Mesothelial cell of epicardium (in vitro differentiated cells): ENCODE data around the gene POLR3H. TPM values are rescaled to one million over a fixed set of nuclear protein-coding genes. Genes with fewer than 3 reads are reported as not detected.

ENCODE experiments used
- DNase-seq, 2 experiments: peaks; one replicate each; pipeline ENCODE4 v3.0.0; 2021; ENCODE audit warnings: low spot score in 2 of 2; ENCODE audit not compliant: unreplicated experiment in 2 of 2
- H3K27ac Mint-ChIP-seq: 2 replicates; pipeline ENCODE4 v1.8.0; 2021; ENCODE audit warnings: mixed read lengths
- H3K27me3 Mint-ChIP-seq: 2 replicates; pipeline ENCODE4 v1.8.0; 2021; ENCODE audit warnings: low read depth, mixed read lengths
- H3K36me3 Mint-ChIP-seq: 2 replicates; pipeline ENCODE4 v1.8.0; 2021; ENCODE audit warnings: mixed read lengths
- H3K4me1 Mint-ChIP-seq: 2 replicates; pipeline ENCODE4 v1.8.0; 2021; ENCODE audit warnings: mixed read lengths
- H3K4me3 Mint-ChIP-seq: 2 replicates; pipeline ENCODE4 v1.8.0; 2021; ENCODE audit warnings: mild to moderate bottlenecking, moderate library complexity, mixed read lengths
- H3K9me3 Mint-ChIP-seq: 2 replicates; pipeline ENCODE4 v1.8.0; 2021; ENCODE audit warnings: mixed read lengths
- total RNA-seq: library from RNA; stranded (reverse); gene quantifications from 3 replicates; pipeline ENCODE4 v1.2.1, GENCODE V29; 2021
- TF ChIP-seq, protein P1 (sequence below): fragments of 200-600 bp; sonication (generic); IDR thresholded peaks from one replicate; pipeline ENCODE4 v1.5.0; 2021; ENCODE audit warnings: antibody characterized with exemption; ENCODE audit not compliant: unreplicated experiment

Gene POLR3H
- total RNA-seq, 1 donor from 2014 or later = 47.4 TPM

- Mint-ChIP-seq H3K4me3 (no peak overlapping the region), H3K9me3 (no peaks in the 10 kb centered on the region), H3K36me3 (no peaks in the 10 kb centered on the region), H3K27me3 (no peaks in the 10 kb centered on the region), H3K4me1 (peaks cover 18% of the 10 kb centered on the region), H3K27ac (no peak overlapping the region)
- TF ChIP-seq, protein P1, sequence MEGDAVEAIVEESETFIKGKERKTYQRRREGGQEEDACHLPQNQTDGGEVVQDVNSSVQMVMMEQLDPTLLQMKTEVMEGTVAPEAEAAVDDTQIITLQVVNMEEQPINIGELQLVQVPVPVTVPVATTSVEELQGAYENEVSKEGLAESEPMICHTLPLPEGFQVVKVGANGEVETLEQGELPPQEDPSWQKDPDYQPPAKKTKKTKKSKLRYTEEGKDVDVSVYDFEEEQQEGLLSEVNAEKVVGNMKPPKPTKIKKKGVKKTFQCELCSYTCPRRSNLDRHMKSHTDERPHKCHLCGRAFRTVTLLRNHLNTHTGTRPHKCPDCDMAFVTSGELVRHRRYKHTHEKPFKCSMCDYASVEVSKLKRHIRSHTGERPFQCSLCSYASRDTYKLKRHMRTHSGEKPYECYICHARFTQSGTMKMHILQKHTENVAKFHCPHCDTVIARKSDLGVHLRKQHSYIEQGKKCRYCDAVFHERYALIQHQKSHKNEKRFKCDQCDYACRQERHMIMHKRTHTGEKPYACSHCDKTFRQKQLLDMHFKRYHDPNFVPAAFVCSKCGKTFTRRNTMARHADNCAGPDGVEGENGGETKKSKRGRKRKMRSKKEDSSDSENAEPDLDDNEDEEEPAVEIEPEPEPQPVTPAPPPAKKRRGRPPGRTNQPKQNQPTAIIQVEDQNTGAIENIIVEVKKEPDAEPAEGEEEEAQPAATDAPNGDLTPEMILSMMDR = no peak
- no peak for DNase-seq
These were observed 55.5 kb downstream of the POLR3H start for GRCh38 chr22:41488596-41489385.

DNA sequence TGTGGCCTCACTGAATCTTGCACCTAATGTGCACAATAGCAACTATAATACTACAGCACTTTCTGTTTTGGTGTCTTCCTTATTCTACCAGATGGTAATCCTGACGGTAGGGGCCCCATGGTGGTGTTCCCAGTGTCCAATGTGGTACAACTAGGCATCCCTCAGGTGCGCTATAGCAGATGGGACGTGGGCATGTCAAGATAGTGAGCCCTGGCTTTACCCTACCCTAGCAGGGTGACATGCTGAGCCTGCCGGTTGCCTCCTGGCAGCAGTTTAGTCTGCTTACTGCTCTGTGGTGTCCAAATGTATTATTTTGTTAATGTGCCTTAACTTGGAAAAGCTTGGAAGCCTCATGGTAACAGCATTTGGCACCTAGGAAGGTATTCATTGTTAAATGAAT is 56.2 kb downstream of the POLR3H start:
- Mint-ChIP-seq H3K27ac (no peak overlapping the region), H3K36me3 (no peaks in the 10 kb centered on the region), H3K27me3 (no peaks in the 10 kb centered on the region), H3K4me3 (no peak overlapping the region), H3K4me1 (peaks cover 18% of the 10 kb centered on the region), H3K9me3 (no peaks in the 10 kb centered on the region)
- no peak for DNase-seq
- TF ChIP-seq, protein P1 = no peak

DNA sequence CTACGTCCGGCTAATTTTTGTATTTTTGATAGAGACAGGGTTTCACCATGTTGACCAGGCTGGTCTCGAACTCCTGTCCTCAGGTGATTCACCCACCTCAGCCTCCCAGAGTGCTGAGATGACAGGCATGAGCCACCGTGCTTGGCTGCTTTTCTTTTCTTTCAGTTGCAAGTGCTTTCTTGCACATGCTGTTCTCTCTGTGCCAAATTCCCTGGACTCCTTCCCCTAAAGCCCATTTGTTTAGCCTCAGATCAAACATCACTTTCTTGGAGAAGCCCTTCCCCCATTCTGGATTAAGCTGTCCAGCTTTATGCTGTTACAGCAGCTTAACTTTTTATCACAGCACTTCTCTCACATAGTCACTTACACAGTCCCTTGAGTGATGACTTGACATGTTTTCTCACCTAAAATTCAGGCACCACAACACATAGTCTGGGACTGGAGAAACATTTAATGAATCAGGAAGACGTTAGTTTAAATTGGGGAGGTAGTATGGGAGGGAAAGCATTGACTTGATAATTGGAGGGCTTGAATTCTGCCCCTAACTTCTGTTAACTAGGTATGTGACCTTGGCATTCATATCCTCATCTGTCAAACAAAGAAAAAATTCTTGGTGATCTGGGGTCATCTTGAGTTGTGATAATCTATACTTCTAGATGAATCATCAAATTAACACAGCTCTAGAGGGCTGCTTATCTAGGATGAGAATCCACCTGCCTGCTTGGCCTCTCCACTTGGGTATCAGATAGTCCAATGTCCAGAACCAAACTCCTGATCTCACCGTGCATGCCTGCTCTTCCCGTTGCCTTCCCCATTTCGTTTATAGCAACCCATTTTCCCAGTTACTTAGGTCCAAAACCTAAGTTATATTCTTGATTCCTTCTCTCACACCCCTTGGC is 57.0 kb downstream of the POLR3H start:
- Mint-ChIP-seq H3K4me1 (peaks cover 18% of the 10 kb centered on the region), H3K27me3 (no peaks in the 10 kb centered on the region), H3K9me3 (no peaks in the 10 kb centered on the region), H3K27ac (no peak overlapping the region), H3K36me3 (no peaks in the 10 kb centered on the region), H3K4me3 (no peak overlapping the region)
- TF ChIP-seq, protein P1 = no peak
- no peak for DNase-seq

GRCh38 chr22:41485033-41485432 is 59.2 kb downstream of the POLR3H start:
- no peaks in the 10 kb centered on the region for H3K9me3 Mint-ChIP-seq
- H3K27me3 Mint-ChIP-seq = no peaks in the 10 kb centered on the region
- no peak overlapping the region for H3K27ac Mint-ChIP-seq
- TF ChIP-seq, protein P1 = no peak
- H3K4me1 Mint-ChIP-seq = peaks cover 4% of the 10 kb centered on the region
- DNase-seq = no peak
- H3K4me3 Mint-ChIP-seq = no peak overlapping the region
- H3K36me3 Mint-ChIP-seq = no peaks in the 10 kb centered on the region

GRCh38 chr22:41482319-41482935 is 61.8 kb downstream of the POLR3H start:
- Mint-ChIP-seq H3K4me3 (no peak overlapping the region), H3K4me1 (peaks cover 4% of the 10 kb centered on the region), H3K9me3 (no peaks in the 10 kb centered on the region), H3K36me3 (no peaks in the 10 kb centered on the region), H3K27me3 (no peaks in the 10 kb centered on the region), H3K27ac (no peak overlapping the region)
- no peak for DNase-seq
- TF ChIP-seq, protein P1 = no peak
